DND-41 (cell line): ENCODE measurements around the gene SCMH1.

ENCODE experiments used
- ATAC-seq: fragments of 200-7000 bp; cut with Tn5 transposase; 3 replicates; pipeline ENCODE4 v1.9.1; 2021; ENCODE audit warnings: low read depth; ENCODE audit not compliant: insufficient read depth
- DNase-seq: peaks from one replicate; pipeline ENCODE4 v3.0.0-alpha.2; 2020
- H2AFZ ChIP-seq: 2 replicates; pipeline ENCODE4 v1.6.0; 2012; ENCODE audit warnings: low read depth, low read length
- H3K27ac ChIP-seq: 2 replicates; pipeline ENCODE4 v1.5.1; 2012; ENCODE audit warnings: low read length, inconsistent platforms
- H3K27me3 ChIP-seq: fragments of 200-600 bp; sonication (generic); 2 replicates; pipeline ENCODE4 v1.6.0; 2012; ENCODE audit warnings: low read length, mild to moderate bottlenecking, inconsistent platforms; ENCODE audit not compliant: insufficient read depth, poor library complexity
- H3K36me3 ChIP-seq: 2 replicates; pipeline ENCODE4 v1.5.1; 2012; ENCODE audit warnings: low read length, inconsistent platforms; ENCODE audit not compliant: insufficient read depth
- H3K4me1 ChIP-seq: 2 replicates; pipeline ENCODE4 v1.5.1; 2012; ENCODE audit warnings: mild to moderate bottlenecking, low read length; ENCODE audit not compliant: insufficient read depth
- H3K4me2 ChIP-seq: 2 replicates; pipeline ENCODE4 v1.6.0; 2012; ENCODE audit warnings: mild to moderate bottlenecking, moderate library complexity, low read length, inconsistent platforms; ENCODE audit not compliant: insufficient read depth
- H3K4me3 ChIP-seq, 2 experiments: fragments of 200-600 bp in 1 of 2; shearing (Covaris generic) in 1 of 2; 2 replicates each; pipeline ENCODE4 v1.5.1; 2012 to 2016; ENCODE audit warnings: inconsistent platforms in 2 of 2, low read length in 2 of 2, mild to moderate bottlenecking in 2 of 2, low read depth in 1 of 2, moderate library complexity in 1 of 2
- H3K79me2 ChIP-seq: 2 replicates; pipeline ENCODE4 v1.6.0; 2012; ENCODE audit warnings: low read length, inconsistent platforms; ENCODE audit not compliant: insufficient read depth
- H3K9ac ChIP-seq: 2 replicates; pipeline ENCODE4 v1.6.0; 2012; ENCODE audit warnings: low read depth, mild to moderate bottlenecking, inconsistent platforms, low read length, moderate library complexity
- H3K9me3 ChIP-seq: 2 replicates; pipeline ENCODE4 v1.5.1; 2012; ENCODE audit warnings: low read length, moderate library complexity, mild to moderate bottlenecking, inconsistent platforms; ENCODE audit not compliant: insufficient read depth, severe bottlenecking
- H4K20me1 ChIP-seq: 2 replicates; pipeline ENCODE4 v1.6.0; 2012; ENCODE audit warnings: low read length; ENCODE audit not compliant: insufficient read depth
- EZH2 ChIP-seq: IDR thresholded peaks from 3 replicates; pipeline ENCODE4 v1.6.1; 2012; ENCODE audit warnings: borderline replicate concordance, low read depth, mild to moderate bottlenecking, moderate library complexity, low read length, inconsistent platforms; ENCODE audit not compliant: severe bottlenecking
- TF ChIP-seq, protein P1 (sequence below): IDR thresholded peaks from 2 replicates; pipeline ENCODE4 v1.5.1; 2012; ENCODE audit warnings: borderline replicate concordance, low read length, moderate library complexity, mild to moderate bottlenecking; ENCODE audit not compliant: poor library complexity, severe bottlenecking; ENCODE audit errors: extremely low read depth

The SCMH1 gene

DNA sequence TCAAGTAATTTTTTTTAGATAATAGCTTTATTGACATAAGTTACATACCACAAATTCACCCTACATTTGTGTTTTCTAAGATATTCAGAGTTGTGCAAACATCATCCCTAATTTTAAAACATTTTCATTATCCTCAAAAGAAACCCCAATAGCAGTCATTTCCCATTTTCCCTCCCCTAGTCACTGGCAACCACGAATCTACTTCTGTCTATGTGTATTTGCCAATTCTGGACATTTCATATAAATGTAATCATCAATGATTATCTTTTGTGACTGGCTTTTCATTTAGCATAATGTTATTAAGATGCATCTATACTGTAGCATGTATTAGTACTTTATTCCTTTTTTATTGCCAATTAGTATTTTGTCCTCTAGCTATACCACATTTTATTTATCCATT, 131.8 kb downstream of the SCMH1 start:
- Histone ChIP-seq H3K9ac (no peak overlapping the region), H3K79me2 (no peaks in the 10 kb centered on the region), H3K4me2 (no peak overlapping the region), H3K27ac (no peak overlapping the region), H2AFZ (no peak overlapping the region), H3K9me3 (no peaks in the 10 kb centered on the region), H4K20me1 (no peaks in the 10 kb centered on the region), H3K36me3 (peaks cover 24% of the 10 kb centered on the region; the same call in 1 of the 2 replicates), H3K27me3 (no peaks in the 10 kb centered on the region), H3K4me3 (no peak overlapping the region), H3K4me1 (no peaks in the 10 kb centered on the region)
- no peak for DNase-seq
- ATAC-seq, result no peak
- no peak for TF ChIP-seq EZH2
- TF ChIP-seq, protein P1, sequence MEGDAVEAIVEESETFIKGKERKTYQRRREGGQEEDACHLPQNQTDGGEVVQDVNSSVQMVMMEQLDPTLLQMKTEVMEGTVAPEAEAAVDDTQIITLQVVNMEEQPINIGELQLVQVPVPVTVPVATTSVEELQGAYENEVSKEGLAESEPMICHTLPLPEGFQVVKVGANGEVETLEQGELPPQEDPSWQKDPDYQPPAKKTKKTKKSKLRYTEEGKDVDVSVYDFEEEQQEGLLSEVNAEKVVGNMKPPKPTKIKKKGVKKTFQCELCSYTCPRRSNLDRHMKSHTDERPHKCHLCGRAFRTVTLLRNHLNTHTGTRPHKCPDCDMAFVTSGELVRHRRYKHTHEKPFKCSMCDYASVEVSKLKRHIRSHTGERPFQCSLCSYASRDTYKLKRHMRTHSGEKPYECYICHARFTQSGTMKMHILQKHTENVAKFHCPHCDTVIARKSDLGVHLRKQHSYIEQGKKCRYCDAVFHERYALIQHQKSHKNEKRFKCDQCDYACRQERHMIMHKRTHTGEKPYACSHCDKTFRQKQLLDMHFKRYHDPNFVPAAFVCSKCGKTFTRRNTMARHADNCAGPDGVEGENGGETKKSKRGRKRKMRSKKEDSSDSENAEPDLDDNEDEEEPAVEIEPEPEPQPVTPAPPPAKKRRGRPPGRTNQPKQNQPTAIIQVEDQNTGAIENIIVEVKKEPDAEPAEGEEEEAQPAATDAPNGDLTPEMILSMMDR, result no peak

DNA sequence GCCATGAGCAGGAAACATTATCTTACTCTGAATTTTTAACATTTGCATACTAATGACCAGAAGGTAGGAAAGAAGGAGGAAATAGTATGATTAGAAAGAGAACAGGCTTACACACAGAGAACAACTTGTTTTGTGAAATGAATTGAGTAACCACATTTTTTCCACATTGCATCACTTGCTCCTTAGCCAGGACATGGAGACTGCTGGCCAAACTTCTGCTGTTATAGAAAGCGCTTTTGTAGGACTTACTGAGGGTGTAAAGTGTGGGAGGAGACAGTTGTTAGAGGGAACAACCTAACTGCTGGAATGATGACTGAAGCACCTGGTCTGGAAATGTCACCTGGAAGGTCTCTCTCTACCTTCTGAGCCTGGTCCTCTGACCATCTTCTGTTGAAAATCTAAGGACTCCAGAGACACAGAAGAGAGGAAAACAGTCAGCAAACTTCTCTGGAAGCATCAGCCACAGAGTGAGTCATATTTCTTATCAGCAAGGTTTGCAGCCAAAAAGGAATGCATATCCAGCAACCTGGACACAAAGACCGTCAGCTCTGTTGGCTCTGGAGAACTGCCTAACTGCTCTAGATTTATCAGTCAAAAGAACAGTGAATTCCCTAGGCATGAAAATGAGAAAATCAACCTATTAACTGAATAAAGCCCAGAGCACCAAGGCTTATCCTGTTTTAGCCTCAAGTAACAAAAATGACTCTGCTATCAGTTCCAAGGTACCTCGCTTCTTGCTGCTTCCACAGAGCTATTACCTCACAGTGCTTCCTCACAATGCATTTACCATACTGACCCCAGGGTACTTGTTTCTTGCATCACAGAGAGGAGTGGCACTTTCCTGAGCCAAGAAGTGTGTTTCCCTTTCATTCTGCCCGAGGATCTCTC, 132.6 kb downstream of the SCMH1 start:
- no peak overlapping the region for H3K27ac ChIP-seq
- no peak for ATAC-seq
- DNase-seq, result no peak

DNA sequence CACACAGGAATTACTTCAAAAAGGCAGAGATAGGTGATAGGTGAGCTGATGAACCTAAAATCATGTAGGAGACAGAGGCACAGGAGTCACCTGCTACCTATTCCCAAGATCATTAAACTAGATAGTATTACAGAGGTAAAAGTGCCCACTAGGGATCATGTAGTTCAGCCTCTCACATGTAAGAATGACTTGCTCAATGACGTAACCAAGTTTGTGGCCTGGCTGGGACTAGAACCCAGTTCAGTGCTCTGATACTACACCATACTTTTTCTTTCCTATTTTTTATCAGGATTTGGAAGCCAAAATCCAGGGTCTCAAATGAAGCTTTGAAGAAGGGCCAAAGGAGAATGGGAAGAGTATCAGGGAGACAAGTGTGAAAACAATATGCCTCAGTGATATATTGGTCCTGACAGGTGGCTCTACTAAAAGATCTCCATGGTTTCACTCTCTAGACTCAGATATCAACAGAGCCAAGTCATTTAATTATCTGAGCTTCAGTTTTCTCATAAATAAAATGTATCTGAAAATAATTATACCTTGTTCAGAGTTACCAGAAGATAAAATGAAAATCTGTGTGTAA, 133.3 kb downstream of the SCMH1 start:
- Histone ChIP-seq H3K27me3 (no peaks in the 10 kb centered on the region), H3K9me3 (no peaks in the 10 kb centered on the region), H3K4me1 (no peaks in the 10 kb centered on the region), H3K36me3 (peaks cover 20% of the 10 kb centered on the region; the same call in 1 of the 2 replicates), H3K79me2 (no peaks in the 10 kb centered on the region), H3K4me2 (no peak overlapping the region), H2AFZ (no peak overlapping the region), H3K9ac (no peak overlapping the region), H3K27ac (no peak overlapping the region), H4K20me1 (no peaks in the 10 kb centered on the region), H3K4me3 (no peak overlapping the region)
- no peak for TF ChIP-seq EZH2
- TF ChIP-seq, protein P1, result no peak
- ATAC-seq (no peak), DNase-seq (no peak)

More for the DNA sequence above, 132.6 kb downstream of the SCMH1 start:
- Histone ChIP-seq H4K20me1 (no peaks in the 10 kb centered on the region), H3K4me1 (no peaks in the 10 kb centered on the region), H3K9me3 (no peaks in the 10 kb centered on the region), H3K9ac (no peak overlapping the region), H2AFZ (no peak overlapping the region), H3K27me3 (no peaks in the 10 kb centered on the region), H3K79me2 (no peaks in the 10 kb centered on the region), H3K4me2 (no peak overlapping the region), H3K36me3 (peaks cover 24% of the 10 kb centered on the region; the same call in 1 of the 2 replicates), H3K4me3 (no peak overlapping the region)
- TF ChIP-seq, protein P1, result no peak
- TF ChIP-seq EZH2, result no peak
